Bone marrow (tissue), 2 donors: ENCODE data around the gene LRIG2.
"Not testable (repeated sequence)": the region's sequence is repeated elsewhere in the genome, so short reads cannot be mapped to it uniquely, and the experiment has no call there.

Experiments
- DNase-seq, 2 donors: peaks; one replicate each; lab custom pipeline; 2025; lab: John Stamatoyannopoulos, UW

LRIG2 gene

DNA sequence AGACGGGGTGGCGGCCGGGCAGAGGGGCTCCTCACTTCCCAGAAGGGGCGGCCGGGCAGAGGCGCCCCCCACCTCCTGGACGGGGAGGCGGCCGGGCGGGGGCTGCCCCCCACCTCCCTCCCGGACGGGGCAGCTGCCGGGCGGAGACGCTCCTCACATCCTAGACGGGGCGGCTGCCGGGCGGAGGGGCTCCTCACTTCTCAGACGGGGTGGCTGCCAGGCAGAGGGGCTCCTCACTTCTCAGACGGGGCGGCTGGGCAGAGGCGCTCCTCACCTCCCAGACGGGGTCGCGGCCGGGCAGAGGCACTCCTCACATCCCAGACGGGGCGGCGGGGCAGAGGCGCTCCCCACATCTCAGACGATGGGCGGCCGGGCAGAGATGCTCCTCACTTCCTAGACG is 9.5 kb upstream of the LRIG2 start:
- DNase-seq = not testable (repeated sequence)

DNA sequence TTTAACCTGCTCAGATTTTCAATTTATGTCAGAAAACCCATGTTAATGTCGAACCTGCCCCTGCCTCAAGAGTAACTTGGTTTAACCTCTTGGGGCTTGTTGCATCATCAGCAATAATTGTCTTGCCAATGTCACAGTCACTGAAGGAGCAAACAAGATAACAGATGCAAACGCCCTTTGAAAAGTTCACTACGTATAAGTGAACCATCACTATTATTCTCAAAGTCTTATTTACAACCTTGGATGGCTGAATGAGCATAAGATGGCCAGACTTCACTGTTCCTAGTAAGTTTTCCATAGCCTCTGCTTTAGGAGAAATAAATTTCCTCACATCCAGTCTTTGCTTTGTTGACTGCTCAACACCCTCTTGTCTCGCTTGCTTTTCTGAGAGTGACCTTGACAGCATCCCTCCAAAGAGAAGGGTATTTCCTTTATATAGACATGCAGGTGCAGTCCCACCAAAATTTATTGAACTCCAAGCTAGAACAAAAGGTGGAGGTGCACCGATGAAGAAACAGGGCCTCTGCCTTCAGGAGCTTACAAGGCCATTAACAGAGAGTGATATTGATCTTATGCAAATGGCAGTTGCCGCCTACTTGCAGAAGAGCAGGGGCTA is 749 bp upstream of the LRIG2 start:
- DNase-seq = no peak

DNA sequence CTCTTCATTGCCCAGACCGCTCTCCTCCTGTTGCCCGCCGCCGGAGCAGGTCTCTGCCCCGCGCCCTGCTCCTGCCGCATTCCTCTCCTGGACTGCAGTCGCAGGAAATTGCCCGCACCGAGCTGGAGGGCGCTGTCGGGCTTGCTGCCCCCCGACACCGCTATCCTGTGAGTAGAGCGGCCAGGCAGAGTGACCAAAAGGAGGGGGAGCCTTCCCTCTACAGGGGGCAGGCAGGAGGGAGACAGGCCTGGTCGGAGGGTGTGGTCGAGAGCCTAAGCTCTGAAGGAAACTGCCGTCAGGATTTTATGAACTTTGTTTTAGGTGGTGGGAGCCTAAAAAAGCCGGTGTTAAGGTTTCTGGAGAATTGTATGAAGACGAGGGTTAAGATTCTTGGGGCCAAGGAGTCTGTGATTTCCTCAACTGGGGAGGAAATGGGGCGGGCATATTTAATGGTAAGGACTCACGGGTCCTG is 517 bp downstream of the LRIG2 start:
- no peak for DNase-seq

DNA sequence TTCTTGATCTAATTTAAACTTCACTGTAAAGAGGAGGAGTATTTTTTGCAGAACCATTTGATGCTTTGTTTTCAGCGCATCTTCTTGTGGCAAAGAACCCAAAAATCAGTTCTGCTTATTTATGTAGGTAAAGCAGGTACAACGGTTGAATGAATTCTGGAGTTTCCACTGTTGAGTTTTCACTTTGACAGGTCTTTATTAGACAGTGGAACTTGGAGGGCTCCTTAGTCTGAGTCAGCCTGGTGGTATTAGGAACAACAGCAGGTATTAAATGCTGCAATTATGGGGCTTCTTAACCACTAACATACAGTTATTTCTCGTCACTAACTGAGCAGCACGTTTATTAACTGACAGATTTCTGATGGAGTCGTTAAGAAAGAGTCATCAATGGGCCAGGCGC is 1.2 kb downstream of the LRIG2 start:
- DNase-seq = no peak

DNA sequence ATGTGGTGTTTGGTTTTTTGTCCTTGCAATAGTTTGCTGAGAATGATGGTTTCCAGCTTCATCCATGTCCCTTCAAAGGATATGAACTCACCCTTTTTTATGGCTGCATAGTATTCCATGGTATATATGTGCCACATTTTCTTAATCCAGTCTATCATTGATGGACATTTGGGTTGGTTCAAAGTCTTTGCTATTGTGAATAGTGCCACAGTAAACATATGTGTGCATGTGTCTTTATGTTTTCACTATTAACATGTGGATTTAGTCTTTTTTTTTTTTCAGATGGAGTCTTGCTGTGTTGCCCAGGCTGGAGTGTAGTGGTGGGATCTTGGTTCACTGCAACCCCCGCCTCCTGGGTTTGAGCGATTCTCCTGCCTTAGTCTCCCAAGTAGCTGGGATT is 5.0 kb downstream of the LRIG2 start:
- not testable (repeated sequence) for DNase-seq

DNA sequence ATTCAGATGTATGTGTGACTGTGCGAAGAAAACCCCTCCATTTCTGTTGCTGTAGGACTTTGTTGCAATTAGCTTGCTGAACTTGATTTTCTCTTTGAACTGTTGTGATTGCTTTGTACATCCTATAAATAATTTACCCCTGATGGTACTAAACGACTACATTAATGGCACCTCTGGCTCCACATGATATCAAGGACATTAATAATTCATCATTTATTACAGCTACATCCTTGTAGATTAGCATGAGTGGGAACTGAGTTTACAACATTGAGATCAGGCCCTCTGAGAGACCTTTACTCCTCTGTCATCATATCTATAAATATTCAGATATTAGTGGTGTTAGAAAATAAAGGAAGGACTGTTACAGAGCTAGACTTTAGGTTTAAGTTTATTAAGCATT is 13.5 kb downstream of the LRIG2 start:
- DNase-seq = no peak

DNA sequence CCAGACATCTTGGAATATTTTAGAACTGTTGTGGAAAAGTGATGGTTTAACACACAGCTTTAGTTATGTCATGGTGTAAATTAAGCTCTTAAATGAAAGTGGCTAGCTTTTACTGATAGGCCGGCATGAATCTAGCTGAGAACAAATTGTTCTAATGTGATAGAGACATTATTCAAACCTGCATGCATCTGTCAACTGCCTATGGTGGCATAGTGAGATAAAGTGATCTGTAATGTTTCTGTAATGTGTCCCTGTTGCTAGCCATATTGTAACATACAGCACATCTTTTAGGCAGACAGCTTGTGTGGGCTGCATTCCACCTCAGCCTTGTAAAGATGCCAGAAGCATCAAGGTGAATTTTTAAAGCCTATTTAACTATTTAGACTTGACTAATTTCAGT is 16.0 kb downstream of the LRIG2 start:
- DNase-seq = no peak

DNA sequence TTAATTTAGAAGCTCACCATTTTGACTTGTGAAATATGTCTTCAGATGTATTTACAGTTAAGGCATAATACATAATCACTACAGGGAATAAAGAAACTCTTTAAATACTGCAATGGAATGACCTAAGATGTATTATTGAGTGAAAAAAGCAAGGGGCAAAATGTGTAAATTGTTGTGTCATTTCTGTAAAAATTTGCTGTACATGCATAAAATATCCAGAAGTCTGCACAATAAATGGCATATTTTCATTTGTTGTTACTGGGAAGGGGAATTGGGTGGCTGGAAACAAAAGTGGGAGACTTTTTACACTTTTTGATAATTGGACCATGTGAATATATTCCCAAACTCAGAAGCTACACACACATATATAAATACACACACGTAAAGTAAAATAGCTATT is 17.1 kb downstream of the LRIG2 start:
- DNase-seq = no peak

DNA sequence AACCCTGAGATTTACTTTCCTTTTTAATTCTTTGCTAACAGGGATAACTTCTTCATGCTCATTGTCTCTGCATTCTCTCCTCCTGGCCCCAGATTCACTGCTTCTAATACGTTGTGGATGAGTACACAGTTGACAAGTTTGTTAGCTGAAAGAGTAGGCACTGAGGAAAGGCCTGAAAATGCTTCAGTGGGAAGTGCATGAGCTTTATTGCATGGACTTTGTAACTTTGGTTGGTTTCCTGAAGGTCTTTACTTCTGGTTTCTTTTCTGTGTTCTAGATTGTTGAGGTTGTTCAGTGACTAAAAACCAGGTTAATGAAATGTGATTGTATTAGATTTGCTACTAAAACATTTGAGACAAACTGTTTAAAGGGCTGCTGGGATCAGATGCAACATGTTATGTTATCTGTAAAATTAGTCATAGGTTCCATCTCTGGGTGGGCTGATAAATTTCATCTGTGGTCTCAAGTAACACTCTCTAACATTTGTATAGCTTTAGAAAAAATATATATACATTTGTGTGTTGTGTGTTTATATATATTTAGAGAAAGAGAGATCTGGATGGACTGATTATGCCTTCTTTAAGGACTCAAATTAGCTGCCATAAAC is 19.1 kb downstream of the LRIG2 start:
- DNase-seq = no peak

DNA sequence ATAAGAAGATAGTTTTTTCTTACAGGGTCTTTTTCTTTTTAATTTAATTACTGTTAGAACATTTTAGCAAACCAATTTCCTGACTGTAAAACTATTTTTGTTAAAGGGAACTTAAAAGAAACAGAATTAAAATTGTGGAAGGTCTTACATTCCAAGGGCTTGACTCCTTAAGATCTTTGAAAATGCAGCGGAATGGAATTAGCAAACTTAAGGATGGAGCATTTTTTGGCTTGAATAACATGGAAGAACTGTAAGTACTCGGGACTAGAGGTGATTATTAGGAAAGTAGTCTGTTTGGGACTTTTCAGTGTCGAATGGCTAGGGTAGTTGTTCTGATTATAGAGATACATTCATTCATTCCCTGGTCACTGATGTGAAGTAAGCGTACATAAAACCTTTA is 21.5 kb downstream of the LRIG2 start:
- no peak for DNase-seq

DNA sequence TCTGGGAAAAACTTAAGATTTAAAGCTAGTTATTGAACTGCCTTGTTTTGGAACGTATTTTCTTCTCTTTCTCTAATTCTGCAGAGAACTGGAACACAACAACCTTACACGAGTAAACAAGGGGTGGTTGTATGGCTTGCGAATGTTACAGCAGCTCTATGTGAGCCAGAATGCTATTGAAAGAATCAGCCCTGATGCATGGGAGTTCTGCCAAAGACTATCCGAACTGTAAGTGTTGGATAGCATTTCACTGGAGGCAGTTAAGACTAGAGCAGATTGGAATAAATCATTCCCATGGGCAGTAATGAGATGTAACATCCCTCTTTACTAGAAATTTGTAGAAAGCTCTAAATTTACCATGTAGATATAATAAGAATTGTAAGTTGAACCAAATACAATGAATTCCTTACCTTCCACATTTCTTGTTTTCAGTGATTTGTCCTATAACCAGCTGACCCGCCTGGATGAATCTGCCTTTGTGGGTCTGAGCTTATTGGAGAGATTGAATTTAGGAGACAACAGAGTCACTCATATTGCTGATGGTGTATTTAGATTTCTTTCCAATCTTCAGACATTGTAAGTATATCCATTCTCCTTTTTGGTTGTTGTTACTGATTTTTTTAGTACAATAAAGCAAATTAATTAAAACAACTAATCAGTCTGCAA is 22.9 kb downstream of the LRIG2 start:
- no peak for DNase-seq

DNA sequence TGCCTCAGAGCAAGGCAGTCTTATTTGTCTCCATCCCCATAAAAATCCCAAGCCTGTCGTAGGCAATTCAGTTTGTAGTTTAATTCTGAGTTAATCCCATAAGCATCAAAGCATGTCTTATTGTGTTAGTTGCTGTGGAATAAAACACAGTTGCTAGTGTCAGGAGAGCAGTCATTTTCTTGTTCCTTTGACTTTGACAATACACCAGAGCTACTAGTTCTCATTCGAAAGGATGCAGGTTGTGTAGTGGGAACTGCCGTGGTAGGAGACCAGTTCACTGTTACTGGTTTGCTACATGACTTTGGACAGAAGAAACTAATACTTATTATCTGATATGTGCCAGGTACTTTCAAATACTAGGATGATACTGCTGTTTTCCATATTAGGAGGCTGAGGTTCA is 23.5 kb downstream of the LRIG2 start:
- no peak for DNase-seq

DNA sequence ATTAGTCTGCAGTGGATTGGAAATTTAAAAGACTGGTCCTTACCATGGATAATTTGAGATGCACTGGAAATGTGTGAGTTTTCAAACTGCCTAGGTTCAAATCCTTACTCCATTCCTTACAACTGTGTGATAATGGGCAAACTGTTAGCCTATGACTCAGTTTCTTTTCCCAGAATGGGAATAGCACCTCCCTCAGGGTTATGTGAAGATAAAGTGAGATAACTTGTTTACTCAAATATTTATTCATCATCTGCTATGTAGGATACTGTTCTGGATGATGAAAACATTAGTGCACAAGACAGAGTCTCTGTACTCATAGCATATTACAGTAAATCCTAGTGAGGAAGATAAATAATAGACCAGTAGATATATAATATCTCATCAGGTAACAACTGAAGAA is 28.6 kb downstream of the LRIG2 start:
- no peak for DNase-seq

DNA sequence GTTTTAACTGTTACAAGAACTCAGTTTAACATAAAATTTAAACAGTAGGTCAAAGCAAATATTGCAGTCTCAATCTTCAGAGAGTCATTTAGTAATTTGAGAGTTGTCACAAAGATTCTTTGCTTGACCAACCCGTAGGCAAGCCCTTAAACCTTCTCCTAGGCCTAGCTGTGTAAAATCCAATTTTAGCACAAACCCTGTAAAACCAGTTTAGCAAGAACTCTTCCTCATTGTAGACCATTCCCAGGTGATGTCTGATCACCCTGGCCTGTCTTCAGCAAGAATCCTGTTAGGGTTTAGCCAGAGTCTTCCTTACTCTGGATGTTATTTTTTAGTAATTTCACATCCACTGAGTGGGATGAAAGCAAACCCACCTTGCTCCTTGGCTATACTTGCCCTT is 30.1 kb downstream of the LRIG2 start:
- no peak for DNase-seq

DNA sequence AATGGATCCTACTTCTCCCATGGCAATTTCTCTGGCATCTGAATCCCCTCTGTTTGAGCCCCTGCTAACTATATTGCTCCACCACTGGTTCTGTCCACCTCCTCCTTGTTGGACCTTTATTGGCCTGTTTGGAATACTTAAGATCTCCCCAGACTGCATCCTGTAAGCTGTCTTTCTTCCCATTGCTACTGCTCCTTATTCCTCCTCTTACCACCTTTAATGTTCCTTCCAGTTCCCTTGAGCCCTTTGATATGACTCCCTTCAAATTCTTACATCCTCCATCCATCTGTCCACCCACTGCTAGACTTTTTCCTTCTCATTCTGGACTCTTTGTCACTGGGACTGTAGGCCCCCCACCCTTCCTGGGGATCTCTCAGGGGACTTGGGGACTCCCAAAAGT is 31.0 kb downstream of the LRIG2 start:
- DNase-seq = no peak

DNA sequence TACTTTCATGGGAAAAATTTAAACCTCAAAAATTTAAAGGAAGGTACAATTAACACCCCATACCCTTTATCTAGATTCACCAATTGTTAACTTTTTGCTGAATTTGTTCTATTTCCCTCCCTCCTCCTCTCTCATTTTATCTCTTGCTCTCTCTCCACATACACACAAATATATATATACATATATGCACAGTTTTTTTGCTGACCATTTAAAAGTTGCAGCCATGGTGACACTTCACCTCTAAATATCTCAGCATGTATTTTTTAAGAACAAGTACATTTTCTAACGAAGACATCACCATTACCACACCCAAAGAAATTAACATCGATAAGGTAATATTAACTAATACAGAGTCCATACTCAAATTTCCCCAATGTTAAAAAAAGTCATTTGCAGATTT is 33.9 kb downstream of the LRIG2 start:
- no peak for DNase-seq

DNA sequence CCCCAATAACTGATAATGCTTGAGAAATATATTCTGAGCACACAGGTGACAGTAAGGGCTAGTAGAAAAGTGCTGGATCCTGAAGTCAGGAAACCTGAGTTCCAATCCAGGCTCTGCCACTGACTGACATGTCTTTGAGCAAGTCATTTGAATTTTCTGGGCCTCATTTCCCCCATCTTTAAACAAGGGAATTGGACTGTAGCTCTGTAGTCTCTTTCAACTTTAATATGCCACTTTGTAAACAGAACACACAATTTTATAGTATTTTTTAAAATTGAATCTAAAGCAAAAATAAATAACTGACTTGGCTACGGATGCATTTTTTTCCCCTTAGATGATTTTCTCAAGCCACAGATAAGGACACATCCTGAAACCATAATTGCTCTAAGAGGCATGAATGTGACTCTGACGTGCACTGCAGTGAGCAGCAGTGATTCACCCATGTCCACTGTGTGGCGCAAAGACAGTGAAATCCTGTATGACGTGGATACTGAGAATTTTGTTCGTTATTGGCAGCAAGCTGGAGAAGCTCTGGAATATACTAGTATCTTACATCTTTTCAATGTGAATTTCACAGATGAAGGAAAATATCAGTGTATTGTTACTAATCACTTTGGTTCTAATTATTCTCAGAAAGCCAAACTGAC is 37.0 kb downstream of the LRIG2 start:
- no peak for DNase-seq

DNA sequence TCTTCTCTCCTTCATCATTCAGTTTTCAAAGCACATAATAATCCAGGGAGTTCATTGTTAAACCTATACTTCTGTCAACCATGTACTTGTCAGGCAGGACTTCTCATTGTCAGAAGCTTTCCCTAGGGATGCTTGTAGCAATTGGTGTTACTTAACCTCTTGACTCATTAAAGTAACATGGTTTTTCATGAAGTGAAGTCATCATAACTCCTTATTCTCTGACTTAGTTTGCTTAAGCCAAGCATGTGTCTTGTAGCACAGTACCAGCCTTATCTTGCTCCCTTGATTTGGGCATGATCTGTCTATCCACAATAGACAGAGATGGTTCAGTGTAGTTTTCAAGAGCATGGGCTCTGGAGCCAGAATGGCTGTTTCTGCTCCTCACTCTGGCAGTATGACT is 45.3 kb downstream of the LRIG2 start:
- no peak for DNase-seq

DNA sequence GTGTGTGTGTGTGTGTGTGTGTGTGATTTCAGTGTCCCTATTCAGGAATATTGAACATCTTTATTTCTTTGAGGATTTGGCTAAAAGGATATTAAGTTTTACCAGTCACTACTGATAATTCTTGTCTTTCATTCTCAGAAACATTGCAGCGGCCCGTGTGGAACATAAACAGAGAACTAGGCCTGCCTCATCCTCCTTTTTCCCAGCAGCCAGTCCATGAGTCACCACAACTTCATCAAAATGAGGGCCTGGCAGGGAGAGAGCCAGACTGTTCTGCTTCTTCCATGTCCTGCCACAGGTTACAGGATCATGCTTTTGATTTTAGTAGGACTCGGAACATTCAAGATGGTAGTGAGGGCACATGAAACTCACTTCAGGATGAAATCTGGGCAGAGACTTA is 50.7 kb downstream of the LRIG2 start:
- DNase-seq = no peak

DNA sequence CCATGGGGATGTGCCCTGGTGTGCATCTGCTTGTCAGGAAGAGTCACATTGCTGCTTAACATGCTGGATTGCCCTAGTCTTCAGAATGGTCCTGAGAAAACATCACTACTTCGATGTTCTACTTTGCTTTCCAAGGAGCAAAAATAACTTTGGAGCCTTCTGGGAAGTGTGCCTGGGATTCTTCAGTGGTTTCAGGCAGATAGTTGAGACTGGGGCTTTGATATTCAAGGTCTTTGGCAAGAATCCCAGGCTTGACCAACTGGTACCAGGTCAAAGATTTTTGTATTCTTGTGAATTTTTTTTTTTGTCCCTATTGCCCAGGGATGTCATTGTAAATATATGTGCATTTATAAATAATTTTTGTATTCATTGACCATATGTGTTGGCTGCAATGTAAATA is 51.4 kb downstream of the LRIG2 start:
- no peak for DNase-seq

DNA sequence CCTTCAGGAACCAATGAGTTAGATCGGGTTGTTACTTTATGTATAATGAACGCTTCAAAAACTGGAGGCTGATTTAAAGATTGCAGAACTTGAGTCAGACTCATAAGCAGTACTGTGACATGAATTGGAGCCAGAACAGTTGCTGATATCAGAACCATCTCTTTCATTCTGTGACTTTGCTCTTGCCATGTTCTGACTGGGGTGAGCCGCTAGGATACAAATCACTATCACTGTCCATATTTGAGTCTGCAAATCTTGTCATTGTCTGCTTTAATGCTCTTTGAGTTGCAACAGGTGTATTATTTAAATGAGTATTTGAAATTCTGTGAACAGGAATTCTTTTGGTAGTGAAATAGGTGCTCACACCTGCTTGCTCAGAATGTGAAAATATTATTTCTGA is 52.5 kb downstream of the LRIG2 start:
- DNase-seq = no peak

DNA sequence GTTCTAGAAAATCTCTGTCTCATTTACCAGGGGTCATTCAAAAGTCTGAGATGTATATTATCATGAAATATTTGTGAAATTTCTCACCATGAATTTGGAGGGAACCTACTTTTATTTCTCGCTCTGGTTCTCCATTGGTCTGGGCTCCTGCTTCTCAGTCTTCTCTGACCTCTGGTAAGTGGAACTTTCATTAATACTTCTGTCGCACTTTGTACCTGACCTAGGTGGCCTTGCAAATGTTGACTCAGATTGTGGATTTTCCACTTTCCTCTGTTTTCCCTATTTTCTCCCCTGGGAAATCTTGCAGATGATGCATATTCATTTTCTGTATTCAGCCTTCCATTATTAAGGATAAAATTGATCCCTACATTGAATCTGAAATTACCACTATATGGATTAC is 53.2 kb downstream of the LRIG2 start:
- DNase-seq = no peak

DNA sequence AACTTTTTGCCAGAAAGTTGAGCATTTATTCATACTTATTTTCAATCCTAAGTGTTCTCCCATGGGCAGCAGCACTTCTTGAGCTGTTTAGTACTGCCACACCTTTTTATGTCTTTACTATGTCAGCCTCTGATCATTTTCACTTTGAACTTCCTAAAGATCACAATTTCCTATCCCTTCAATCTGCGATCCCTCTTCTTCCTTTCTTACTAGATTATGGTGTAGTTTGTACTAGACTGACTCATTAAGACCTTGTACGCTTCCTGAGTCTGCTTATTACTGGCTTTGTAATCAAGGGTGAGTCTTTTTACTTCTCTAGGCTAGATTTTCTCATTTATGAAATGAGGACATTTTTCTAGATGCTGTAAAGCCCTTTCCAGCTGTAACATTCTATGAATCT is 55.1 kb downstream of the LRIG2 start:
- no peak for DNase-seq
